K562 (cell line): ENCODE data around the gene ZNF385C.

ENCODE experiments used
- ETV6 ChIP-seq, 3 experiments: fragments of 150-350 bp in 1 of 3; sonication (generic) in 1 of 3; formaldehyde crosslinking in 1 of 3; IDR thresholded peaks; 2 replicates each; pipeline versions ENCODE4 v1.6.1 to v1.8.0; 2014 to 2022; ENCODE audit warnings: borderline replicate concordance in 2 of 3, low read depth in 2 of 3, antibody characterized with exemption in 1 of 3, low read length in 1 of 3, mild to moderate bottlenecking in 1 of 3, missing genetic modification reagents in 1 of 3
- PCBP1 ChIP-seq: fragments of 200-400 bp; formaldehyde crosslinking; IDR thresholded peaks from 2 replicates; pipeline ENCODE4 v1.6.1; 2018; ENCODE audit warnings: mild to moderate bottlenecking, low read depth, low read length; ENCODE audit not compliant: poor library complexity, severe bottlenecking
- RHOXF2B ChIP-seq: fragments of 250-450 bp; sonication (Bioruptor Pico); conservative IDR thresholded peaks from 2 replicates; pipeline ENCODE4 v1.5.1; 2021
- TOE1 ChIP-seq, 2 experiments: fragments of 450-650 bp in 1 of 2; sonication (generic) in 1 of 2; formaldehyde crosslinking in 1 of 2; IDR thresholded peaks; 2 replicates each; pipeline versions ENCODE4 v1.7.1 to v1.8.0; 2016 to 2022; ENCODE audit warnings: borderline replicate concordance in 2 of 2, mild to moderate bottlenecking in 2 of 2, antibody characterized with exemption in 1 of 2, inconsistent platforms in 1 of 2, low read depth in 1 of 2, missing genetic modification reagents in 1 of 2, moderate library complexity in 1 of 2
- ZNF384 ChIP-seq: IDR thresholded peaks from 2 replicates; pipeline ENCODE4 v1.6.1; 2012; ENCODE audit warnings: low read depth, low read length, improper control_type of control experiment
- ZNF507 ChIP-seq: conservative IDR thresholded peaks from 2 replicates; pipeline ENCODE4 v1.6.1; 2017; ENCODE audit warnings: missing genetic modification characterization, missing compliant biosample characterization
- TF ChIP-seq, protein P1 (sequence below), 3 experiments: IDR thresholded peaks in 2 of 3; conservative IDR thresholded peaks in 1 of 3; 2 replicates each; pipeline ENCODE4 v1.5.1; 2011 to 2012; ENCODE audit warnings: low read length in 3 of 3, mild to moderate bottlenecking in 3 of 3, control low read depth in 2 of 3, improper control_type of control experiment in 1 of 3, inconsistent platforms in 1 of 3, low read depth in 1 of 3, mixed read lengths in 1 of 3, moderate library complexity in 1 of 3; ENCODE audit not compliant: insufficient read depth in 2 of 3
- TF ChIP-seq, protein P2 (sequence below): fragments of 450-650 bp; IDR thresholded peaks from 2 replicates; pipeline ENCODE4 v1.6.1; 2018; ENCODE audit not compliant: partially characterized antibody
- TF ChIP-seq, protein P3 (sequence below): fragments of 250-450 bp; sonication (Bioruptor Pico); IDR thresholded peaks from 2 replicates; pipeline ENCODE4 v1.4.0; 2020; ENCODE audit warnings: mild to moderate bottlenecking

DNA sequence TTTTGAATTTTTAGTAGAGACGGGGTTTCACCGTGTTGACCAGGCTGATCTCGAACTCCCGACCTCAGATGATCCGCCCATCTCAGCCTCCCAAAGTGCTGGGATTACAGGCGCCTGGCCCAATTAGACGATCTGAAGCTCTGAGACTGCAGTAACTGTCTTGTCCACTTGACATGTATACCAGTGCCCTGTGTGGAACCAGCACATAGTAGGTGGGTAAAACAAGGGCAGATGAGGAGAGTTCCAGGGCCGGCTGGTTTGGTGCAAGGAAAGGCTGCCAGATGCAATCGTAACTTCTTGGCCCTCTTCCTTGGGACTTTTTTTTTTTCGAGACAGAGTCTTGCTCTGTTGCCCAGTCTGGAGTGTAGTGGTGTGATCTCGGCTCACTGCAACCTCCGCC is 50.9 kb downstream of the ZNF385C start:
- TF ChIP-seq, protein P1, sequence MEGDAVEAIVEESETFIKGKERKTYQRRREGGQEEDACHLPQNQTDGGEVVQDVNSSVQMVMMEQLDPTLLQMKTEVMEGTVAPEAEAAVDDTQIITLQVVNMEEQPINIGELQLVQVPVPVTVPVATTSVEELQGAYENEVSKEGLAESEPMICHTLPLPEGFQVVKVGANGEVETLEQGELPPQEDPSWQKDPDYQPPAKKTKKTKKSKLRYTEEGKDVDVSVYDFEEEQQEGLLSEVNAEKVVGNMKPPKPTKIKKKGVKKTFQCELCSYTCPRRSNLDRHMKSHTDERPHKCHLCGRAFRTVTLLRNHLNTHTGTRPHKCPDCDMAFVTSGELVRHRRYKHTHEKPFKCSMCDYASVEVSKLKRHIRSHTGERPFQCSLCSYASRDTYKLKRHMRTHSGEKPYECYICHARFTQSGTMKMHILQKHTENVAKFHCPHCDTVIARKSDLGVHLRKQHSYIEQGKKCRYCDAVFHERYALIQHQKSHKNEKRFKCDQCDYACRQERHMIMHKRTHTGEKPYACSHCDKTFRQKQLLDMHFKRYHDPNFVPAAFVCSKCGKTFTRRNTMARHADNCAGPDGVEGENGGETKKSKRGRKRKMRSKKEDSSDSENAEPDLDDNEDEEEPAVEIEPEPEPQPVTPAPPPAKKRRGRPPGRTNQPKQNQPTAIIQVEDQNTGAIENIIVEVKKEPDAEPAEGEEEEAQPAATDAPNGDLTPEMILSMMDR (IDR thresholded peaks at IDR 0.05 in 2 of 3, conservative IDR thresholded peaks at IDR 0.05 in 1 of 3; ENCODE audit: insufficient read depth in 2 of 3, low read depth in 1 of 3, low read length in 3 of 3), result no peak
- TF ChIP-seq ZNF384 (no peak), ZNF507 (tag) (no peak), ETV6 (IDR thresholded peaks at IDR 0.05; ENCODE audit: borderline replicate concordance in 1 of 2, low read depth in 2 of 2, low read length in 1 of 2) (no peak), ETV6 (CRISPR knock-in tag; IDR thresholded peaks at IDR 0.05; ENCODE audit: borderline replicate concordance) (no peak), PCBP1 (no peak), RHOXF2B (CRISPR knock-in tag) (no peak), TOE1 (IDR thresholded peaks at IDR 0.05; ENCODE audit: borderline replicate concordance) (no peak), TOE1 (CRISPR knock-in tag; IDR thresholded peaks at IDR 0.05; ENCODE audit: borderline replicate concordance, low read depth) (no peak)
- TF ChIP-seq, protein P2, sequence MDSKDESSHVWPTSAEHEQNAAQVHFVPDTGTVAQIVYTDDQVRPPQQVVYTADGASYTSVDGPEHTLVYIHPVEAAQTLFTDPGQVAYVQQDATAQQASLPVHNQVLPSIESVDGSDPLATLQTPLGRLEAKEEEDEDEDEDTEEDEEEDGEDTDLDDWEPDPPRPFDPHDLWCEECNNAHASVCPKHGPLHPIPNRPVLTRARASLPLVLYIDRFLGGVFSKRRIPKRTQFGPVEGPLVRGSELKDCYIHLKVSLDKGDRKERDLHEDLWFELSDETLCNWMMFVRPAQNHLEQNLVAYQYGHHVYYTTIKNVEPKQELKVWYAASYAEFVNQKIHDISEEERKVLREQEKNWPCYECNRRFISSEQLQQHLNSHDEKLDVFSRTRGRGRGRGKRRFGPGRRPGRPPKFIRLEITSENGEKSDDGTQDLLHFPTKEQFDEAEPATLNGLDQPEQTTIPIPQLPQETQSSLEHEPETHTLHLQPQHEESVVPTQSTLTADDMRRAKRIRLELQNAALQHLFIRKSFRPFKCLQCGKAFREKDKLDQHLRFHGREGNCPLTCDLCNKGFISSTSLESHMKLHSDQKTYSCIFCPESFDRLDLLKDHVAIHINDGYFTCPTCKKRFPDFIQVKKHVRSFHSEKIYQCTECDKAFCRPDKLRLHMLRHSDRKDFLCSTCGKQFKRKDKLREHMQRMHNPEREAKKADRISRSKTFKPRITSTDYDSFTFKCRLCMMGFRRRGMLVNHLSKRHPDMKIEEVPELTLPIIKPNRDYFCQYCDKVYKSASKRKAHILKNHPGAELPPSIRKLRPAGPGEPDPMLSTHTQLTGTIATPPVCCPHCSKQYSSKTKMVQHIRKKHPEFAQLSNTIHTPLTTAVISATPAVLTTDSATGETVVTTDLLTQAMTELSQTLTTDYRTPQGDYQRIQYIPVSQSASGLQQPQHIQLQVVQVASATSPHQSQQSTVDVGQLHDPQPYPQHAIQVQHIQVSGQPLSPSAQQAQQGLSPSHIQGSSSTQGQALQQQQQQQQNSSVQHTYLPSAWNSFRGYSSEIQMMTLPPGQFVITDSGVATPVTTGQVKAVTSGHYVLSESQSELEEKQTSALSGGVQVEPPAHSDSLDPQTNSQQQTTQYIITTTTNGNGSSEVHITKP, result no peak
- TF ChIP-seq, protein P3, sequence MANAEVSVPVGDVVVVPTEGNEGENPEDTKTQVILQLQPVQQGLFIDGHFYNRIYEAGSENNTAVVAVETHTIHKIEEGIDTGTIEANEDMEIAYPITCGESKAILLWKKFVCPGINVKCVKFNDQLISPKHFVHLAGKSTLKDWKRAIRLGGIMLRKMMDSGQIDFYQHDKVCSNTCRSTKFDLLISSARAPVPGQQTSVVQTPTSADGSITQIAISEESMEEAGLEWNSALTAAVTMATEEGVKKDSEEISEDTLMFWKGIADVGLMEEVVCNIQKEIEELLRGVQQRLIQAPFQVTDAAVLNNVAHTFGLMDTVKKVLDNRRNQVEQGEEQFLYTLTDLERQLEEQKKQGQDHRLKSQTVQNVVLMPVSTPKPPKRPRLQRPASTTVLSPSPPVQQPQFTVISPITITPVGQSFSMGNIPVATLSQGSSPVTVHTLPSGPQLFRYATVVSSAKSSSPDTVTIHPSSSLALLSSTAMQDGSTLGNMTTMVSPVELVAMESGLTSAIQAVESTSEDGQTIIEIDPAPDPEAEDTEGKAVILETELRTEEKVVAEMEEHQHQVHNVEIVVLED (CRISPR knock-in tag), result no peak
